HEK293 (cell line): Measurements from ENCODE around the gene ASPHD1.

Experiments used
- BCL11A ChIP-seq: fragments of 450-650 bp; formaldehyde crosslinking; IDR thresholded peaks from 2 replicates; pipeline ENCODE4 v1.5.1; 2016; ENCODE audit warnings: low read depth, missing biosample characterization, missing genetic modification characterization
- GLI4 ChIP-seq: fragments of 450-650 bp; formaldehyde crosslinking; IDR thresholded peaks from 2 replicates; pipeline ENCODE4 v1.5.1; 2016; ENCODE audit warnings: missing biosample characterization, missing genetic modification characterization
- MZF1 ChIP-seq: fragments of 450-650 bp; formaldehyde crosslinking; IDR thresholded peaks from 2 replicates; pipeline ENCODE4 v1.5.1; 2017; ENCODE audit warnings: missing biosample characterization, missing genetic modification characterization, borderline replicate concordance
- RBAK ChIP-seq: fragments of 450-650 bp; formaldehyde crosslinking; IDR thresholded peaks from 2 replicates; pipeline ENCODE4 v1.5.1; 2016; ENCODE audit warnings: missing biosample characterization, missing genetic modification characterization
- YY1 ChIP-seq: fragments of 450-650 bp; formaldehyde crosslinking; IDR thresholded peaks from 2 replicates; pipeline ENCODE4 v1.5.1; 2018; ENCODE audit warnings: missing biosample characterization, missing genetic modification characterization
- ZBTB7A ChIP-seq: fragments of 450-650 bp; formaldehyde crosslinking; IDR thresholded peaks from 2 replicates; pipeline ENCODE4 v1.5.1; 2016; ENCODE audit warnings: low read depth, missing biosample characterization, missing genetic modification characterization
- ZBTB8A ChIP-seq: fragments of 450-650 bp; formaldehyde crosslinking; IDR thresholded peaks from 2 replicates; pipeline ENCODE4 v1.5.1; 2016; ENCODE audit warnings: missing biosample characterization, missing genetic modification characterization
- ZEB2 ChIP-seq: fragments of 450-650 bp; formaldehyde crosslinking; IDR thresholded peaks from 2 replicates; pipeline ENCODE4 v1.5.1; 2016; ENCODE audit warnings: missing biosample characterization, missing genetic modification characterization
- ZFP3 ChIP-seq: fragments of 450-650 bp; formaldehyde crosslinking; IDR thresholded peaks from 2 replicates; pipeline ENCODE4 v1.5.1; 2016; ENCODE audit warnings: low read depth, missing biosample characterization, missing genetic modification characterization
- ZNF10 ChIP-seq: fragments of 450-650 bp; formaldehyde crosslinking; IDR thresholded peaks from 2 replicates; pipeline ENCODE4 v1.5.1; 2017; ENCODE audit warnings: missing biosample characterization, missing genetic modification characterization
- ZNF121 ChIP-seq: fragments of 450-650 bp; formaldehyde crosslinking; IDR thresholded peaks from 2 replicates; pipeline ENCODE4 v1.5.1; 2016; ENCODE audit warnings: missing biosample characterization, missing genetic modification characterization
- ZNF184 ChIP-seq: fragments of 450-650 bp; IDR thresholded peaks from 2 replicates; pipeline ENCODE4 v1.5.1; 2018; ENCODE audit warnings: missing biosample characterization, mild to moderate bottlenecking, missing genetic modification characterization
- ZNF24 ChIP-seq: fragments of 450-650 bp; formaldehyde crosslinking; IDR thresholded peaks from 2 replicates; pipeline ENCODE4 v1.5.1; 2016; ENCODE audit warnings: missing biosample characterization, missing genetic modification characterization
- ZNF248 ChIP-seq: fragments of 450-650 bp; formaldehyde crosslinking; IDR thresholded peaks from 2 replicates; pipeline ENCODE4 v1.5.1; 2017; ENCODE audit warnings: missing biosample characterization, missing genetic modification characterization
- ZNF335 ChIP-seq: fragments of 450-650 bp; formaldehyde crosslinking; conservative IDR thresholded peaks from 2 replicates; pipeline ENCODE4 v1.5.1; 2016; ENCODE audit warnings: missing biosample characterization, missing genetic modification characterization
- ZNF394 ChIP-seq: fragments of 450-650 bp; formaldehyde crosslinking; IDR thresholded peaks from 2 replicates; pipeline ENCODE4 v1.5.1; 2016; ENCODE audit warnings: missing biosample characterization, missing genetic modification characterization, mild to moderate bottlenecking, moderate library complexity, borderline replicate concordance
- ZNF501 ChIP-seq: fragments of 450-650 bp; formaldehyde crosslinking; IDR thresholded peaks from 2 replicates; pipeline ENCODE4 v1.5.1; 2016; ENCODE audit warnings: missing biosample characterization, missing genetic modification characterization
- ZNF521 ChIP-seq: fragments of 450-650 bp; formaldehyde crosslinking; IDR thresholded peaks from 2 replicates; pipeline ENCODE4 v1.5.1; 2017; ENCODE audit warnings: missing biosample characterization, mild to moderate bottlenecking, missing genetic modification characterization
- ZNF530 ChIP-seq: fragments of 450-650 bp; formaldehyde crosslinking; IDR thresholded peaks from 2 replicates; pipeline ENCODE4 v1.5.1; 2016; ENCODE audit warnings: low read depth, missing biosample characterization, missing genetic modification characterization
- ZNF596 ChIP-seq: fragments of 450-650 bp; IDR thresholded peaks from 2 replicates; pipeline ENCODE4 v1.5.0; 2018; ENCODE audit warnings: missing biosample characterization, mild to moderate bottlenecking, missing genetic modification characterization, moderate library complexity
- ZNF600 ChIP-seq: fragments of 450-650 bp; formaldehyde crosslinking; IDR thresholded peaks from 2 replicates; pipeline ENCODE4 v1.5.1; 2016; ENCODE audit warnings: missing biosample characterization, missing genetic modification characterization
- ZNF660 ChIP-seq: fragments of 450-650 bp; IDR thresholded peaks from 2 replicates; pipeline ENCODE4 v1.5.1; 2018; ENCODE audit warnings: missing biosample characterization, mild to moderate bottlenecking, missing genetic modification characterization
- ZNF677 ChIP-seq: fragments of 450-650 bp; IDR thresholded peaks from 2 replicates; pipeline ENCODE4 v1.5.0; 2018; ENCODE audit warnings: missing biosample characterization, mild to moderate bottlenecking, missing genetic modification characterization, moderate library complexity
- ZNF792 ChIP-seq: fragments of 450-650 bp; formaldehyde crosslinking; IDR thresholded peaks from 2 replicates; pipeline ENCODE4 v1.5.1; 2016; ENCODE audit warnings: missing biosample characterization, missing genetic modification characterization
- ZNF843 ChIP-seq: fragments of 450-650 bp; formaldehyde crosslinking; IDR thresholded peaks from 2 replicates; pipeline ENCODE4 v1.5.1; 2016; ENCODE audit warnings: missing biosample characterization, missing genetic modification characterization
- ZSCAN30 ChIP-seq: fragments of 450-650 bp; IDR thresholded peaks from 2 replicates; pipeline ENCODE4 v1.5.1; 2018; ENCODE audit warnings: missing biosample characterization, mild to moderate bottlenecking, missing genetic modification characterization, moderate library complexity
- TF ChIP-seq, protein P1 (sequence below): fragments of 450-650 bp; formaldehyde crosslinking; IDR thresholded peaks from 2 replicates; pipeline ENCODE4 v1.5.1; 2016; ENCODE audit warnings: missing biosample characterization, missing genetic modification characterization
- TF ChIP-seq, protein P2 (sequence below): fragments of 450-650 bp; formaldehyde crosslinking; IDR thresholded peaks from 2 replicates; pipeline ENCODE4 v1.5.1; 2016; ENCODE audit warnings: missing biosample characterization, missing genetic modification characterization, low read depth
- TF ChIP-seq, protein P3 (sequence below): fragments of 450-650 bp; formaldehyde crosslinking; IDR thresholded peaks from 2 replicates; pipeline ENCODE4 v1.5.1; 2016; ENCODE audit warnings: missing biosample characterization, missing genetic modification characterization
- TF ChIP-seq, protein P4 (sequence below): fragments of 450-650 bp; formaldehyde crosslinking; conservative IDR thresholded peaks from 2 replicates; pipeline ENCODE4 v1.5.1; 2016; ENCODE audit warnings: low read depth, missing biosample characterization, missing genetic modification characterization

The ASPHD1 gene

DNA sequence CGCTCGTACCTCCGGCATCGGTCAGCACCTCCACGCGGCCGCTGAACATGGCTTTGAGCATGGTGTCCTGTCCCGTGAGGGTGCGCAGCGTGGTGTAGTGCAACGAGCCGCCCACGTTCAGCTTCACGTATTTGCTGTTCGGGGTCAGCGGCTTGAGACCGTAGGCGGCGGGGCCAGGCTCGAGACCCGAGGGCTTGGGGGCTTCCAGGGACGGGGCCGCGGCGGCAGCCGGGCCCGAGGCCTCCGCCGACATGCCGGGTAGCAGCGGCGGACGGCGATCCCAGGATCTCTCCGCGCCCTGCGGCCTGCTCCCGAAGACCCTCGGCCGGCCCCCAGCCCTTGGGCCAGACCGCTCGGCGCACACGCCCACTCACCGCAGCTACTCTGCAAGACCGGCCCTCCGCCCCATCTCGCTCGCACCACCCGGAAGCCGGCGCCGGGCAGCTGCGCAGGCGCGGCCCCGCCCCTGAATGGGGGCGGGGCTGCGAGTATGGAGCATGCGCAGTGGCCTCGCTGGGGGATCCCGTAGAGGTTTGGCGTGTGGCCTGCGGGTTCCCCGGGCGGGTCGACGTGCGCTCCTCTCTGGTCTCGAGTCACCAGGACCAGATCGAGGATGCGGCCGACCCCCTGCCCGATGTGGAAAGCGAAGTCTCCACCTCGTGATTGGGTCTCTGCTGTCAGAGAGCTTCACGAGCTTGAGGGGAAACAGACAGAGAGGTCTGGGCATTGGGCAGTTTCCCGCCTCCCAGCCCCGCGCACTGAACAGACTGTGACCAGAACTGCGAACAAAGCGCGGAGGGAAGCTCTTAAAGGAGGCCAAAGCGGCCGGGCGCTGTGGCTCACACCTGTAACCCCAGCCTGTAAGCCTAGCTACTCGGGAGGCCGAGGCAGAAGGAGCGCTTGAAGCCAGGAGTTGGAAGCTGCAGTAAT lies 25.8 kb downstream of the ASPHD1 start, which contains the start of gene KCTD13 (continued):
- no peak; the same call in 1 of the 2 replicates for TF ChIP-seq ZBTB8A (tag by site-specific recombination)
- no peak for TF ChIP-seq ZNF121 (tag by site-specific recombination)
- 0 out of 2 replicates have a peak, but pooled peaks have one; percentile 60 for TF ChIP-seq YY1 (tag by site-specific recombination)
- TF ChIP-seq, protein P1, sequence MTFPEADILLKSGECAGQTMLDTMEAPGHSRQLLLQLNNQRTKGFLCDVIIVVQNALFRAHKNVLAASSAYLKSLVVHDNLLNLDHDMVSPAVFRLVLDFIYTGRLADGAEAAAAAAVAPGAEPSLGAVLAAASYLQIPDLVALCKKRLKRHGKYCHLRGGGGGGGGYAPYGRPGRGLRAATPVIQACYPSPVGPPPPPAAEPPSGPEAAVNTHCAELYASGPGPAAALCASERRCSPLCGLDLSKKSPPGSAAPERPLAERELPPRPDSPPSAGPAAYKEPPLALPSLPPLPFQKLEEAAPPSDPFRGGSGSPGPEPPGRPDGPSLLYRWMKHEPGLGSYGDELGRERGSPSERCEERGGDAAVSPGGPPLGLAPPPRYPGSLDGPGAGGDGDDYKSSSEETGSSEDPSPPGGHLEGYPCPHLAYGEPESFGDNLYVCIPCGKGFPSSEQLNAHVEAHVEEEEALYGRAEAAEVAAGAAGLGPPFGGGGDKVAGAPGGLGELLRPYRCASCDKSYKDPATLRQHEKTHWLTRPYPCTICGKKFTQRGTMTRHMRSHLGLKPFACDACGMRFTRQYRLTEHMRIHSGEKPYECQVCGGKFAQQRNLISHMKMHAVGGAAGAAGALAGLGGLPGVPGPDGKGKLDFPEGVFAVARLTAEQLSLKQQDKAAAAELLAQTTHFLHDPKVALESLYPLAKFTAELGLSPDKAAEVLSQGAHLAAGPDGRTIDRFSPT = no peak
- no peak for TF ChIP-seq ZNF248
- TF ChIP-seq, protein P2, sequence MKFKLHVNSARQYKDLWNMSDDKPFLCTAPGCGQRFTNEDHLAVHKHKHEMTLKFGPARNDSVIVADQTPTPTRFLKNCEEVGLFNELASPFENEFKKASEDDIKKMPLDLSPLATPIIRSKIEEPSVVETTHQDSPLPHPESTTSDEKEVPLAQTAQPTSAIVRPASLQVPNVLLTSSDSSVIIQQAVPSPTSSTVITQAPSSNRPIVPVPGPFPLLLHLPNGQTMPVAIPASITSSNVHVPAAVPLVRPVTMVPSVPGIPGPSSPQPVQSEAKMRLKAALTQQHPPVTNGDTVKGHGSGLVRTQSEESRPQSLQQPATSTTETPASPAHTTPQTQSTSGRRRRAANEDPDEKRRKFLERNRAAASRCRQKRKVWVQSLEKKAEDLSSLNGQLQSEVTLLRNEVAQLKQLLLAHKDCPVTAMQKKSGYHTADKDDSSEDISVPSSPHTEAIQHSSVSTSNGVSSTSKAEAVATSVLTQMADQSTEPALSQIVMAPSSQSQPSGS = no peak
- TF ChIP-seq ZNF677 (tag by site-specific recombination) = no peak
- peak; percentile 90 for TF ChIP-seq ZNF335 (tag by site-specific recombination)
- TF ChIP-seq ZBTB7A (tag by site-specific recombination) = peak; percentile 60; the same call in 1 of the 2 replicates
- 0 out of 2 replicates have a peak, but pooled peaks have one; percentile 56 for TF ChIP-seq GLI4
- TF ChIP-seq, protein P3, sequence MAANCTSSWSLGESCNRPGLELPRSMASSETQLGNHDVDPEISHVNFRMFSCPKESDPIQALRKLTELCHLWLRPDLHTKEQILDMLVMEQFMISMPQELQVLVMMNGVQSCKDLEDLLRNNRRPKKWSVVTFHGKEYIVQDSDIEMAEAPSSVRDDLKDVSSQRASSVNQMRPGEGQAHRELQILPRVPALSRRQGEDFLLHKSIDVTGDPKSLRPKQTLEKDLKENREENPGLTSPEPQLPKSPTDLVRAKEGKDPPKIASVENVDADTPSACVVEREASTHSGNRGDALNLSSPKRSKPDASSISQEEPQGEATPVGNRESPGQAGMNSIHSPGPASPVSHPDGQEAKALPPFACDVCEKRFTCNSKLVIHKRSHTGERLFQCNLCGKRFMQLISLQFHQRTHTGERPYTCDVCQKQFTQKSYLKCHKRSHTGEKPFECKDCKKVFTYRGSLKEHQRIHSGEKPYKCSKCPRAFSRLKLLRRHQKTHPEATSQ (tag by site-specific recombination) = peak; percentile 39; the same call in 1 of the 2 replicates
- peak; percentile 39; the same call in 1 of the 2 replicates for TF ChIP-seq ZNF596 (tag by site-specific recombination)
- TF ChIP-seq, protein P4, sequence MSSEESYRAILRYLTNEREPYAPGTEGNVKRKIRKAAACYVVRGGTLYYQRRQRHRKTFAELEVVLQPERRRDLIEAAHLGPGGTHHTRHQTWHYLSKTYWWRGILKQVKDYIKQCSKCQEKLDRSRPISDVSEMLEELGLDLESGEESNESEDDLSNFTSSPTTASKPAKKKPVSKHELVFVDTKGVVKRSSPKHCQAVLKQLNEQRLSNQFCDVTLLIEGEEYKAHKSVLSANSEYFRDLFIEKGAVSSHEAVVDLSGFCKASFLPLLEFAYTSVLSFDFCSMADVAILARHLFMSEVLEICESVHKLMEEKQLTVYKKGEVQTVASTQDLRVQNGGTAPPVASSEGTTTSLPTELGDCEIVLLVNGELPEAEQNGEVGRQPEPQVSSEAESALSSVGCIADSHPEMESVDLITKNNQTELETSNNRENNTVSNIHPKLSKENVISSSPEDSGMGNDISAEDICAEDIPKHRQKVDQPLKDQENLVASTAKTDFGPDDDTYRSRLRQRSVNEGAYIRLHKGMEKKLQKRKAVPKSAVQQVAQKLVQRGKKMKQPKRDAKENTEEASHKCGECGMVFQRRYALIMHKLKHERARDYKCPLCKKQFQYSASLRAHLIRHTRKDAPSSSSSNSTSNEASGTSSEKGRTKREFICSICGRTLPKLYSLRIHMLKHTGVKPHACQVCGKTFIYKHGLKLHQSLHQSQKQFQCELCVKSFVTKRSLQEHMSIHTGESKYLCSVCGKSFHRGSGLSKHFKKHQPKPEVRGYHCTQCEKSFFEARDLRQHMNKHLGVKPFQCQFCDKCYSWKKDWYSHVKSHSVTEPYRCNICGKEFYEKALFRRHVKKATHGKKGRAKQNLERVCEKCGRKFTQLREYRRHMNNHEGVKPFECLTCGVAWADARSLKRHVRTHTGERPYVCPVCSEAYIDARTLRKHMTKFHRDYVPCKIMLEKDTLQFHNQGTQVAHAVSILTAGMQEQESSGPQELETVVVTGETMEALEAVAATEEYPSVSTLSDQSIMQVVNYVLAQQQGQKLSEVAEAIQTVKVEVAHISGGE (tag by site-specific recombination) = peak; percentile 32; the same call in 1 of the 2 replicates
- TF ChIP-seq ZNF521 (tag by site-specific recombination) = no peak
- peak; percentile 57; the same call in 1 of the 2 replicates for TF ChIP-seq MZF1 (tag by site-specific recombination)
- no peak for TF ChIP-seq ZNF10 (tag by site-specific recombination)
- TF ChIP-seq RBAK = no peak
- peak; percentile 58 for TF ChIP-seq ZEB2 (tag by site-specific recombination)
- 0 out of 2 replicates have a peak, but pooled peaks have one; percentile 28 for TF ChIP-seq BCL11A (tag by site-specific recombination)
- TF ChIP-seq ZNF792 (tag by site-specific recombination) = no peak; the same call in 1 of the 2 replicates
- TF ChIP-seq ZNF501 (tag by site-specific recombination) = peak; percentile 85
- 0 out of 2 replicates have a peak, but pooled peaks have one; percentile 28 for TF ChIP-seq ZNF843
- TF ChIP-seq ZNF660 = peak; percentile 74
- peak; percentile 87 for TF ChIP-seq ZNF394
- TF ChIP-seq ZFP3 (tag by site-specific recombination) = no peak
- peak; percentile 85 for TF ChIP-seq ZNF24 (tag by site-specific recombination)
- 0 out of 2 replicates have a peak, but pooled peaks have one; percentile 27 for TF ChIP-seq ZSCAN30 (tag by site-specific recombination)
- no peak for TF ChIP-seq ZNF530 (tag by site-specific recombination)
- no peak for TF ChIP-seq ZNF184 (tag by site-specific recombination)
- no peak for TF ChIP-seq ZNF600 (tag by site-specific recombination)
